H1 (cell line): ENCODE measurements around the gene ALKBH3. TPM values are rescaled to one million over a fixed set of nuclear protein-coding genes. Genes with fewer than 3 reads are reported as not detected.

Experiments
- CHD1 ChIP-seq: IDR thresholded peaks from 2 replicates; pipeline ENCODE4 v1.6.1; 2012; ENCODE audit warnings: low read depth, low read length, improper control_type of control experiment
- SAP30 ChIP-seq: fragments of 300-600 bp; sonication (generic); IDR thresholded peaks from 2 replicates; pipeline ENCODE4 v1.7.1; 2012; ENCODE audit warnings: low read length, moderate library complexity, mild to moderate bottlenecking, inconsistent platforms; ENCODE audit not compliant: insufficient read depth, insufficient replicate concordance
- TEAD4 ChIP-seq: IDR thresholded peaks from 2 replicates; pipeline ENCODE4 v1.6.1; 2012; ENCODE audit warnings: low read depth, low read length, inconsistent platforms, mixed read lengths
- polyA plus RNA-seq, 7 experiments: library from polyadenylated mRNA; depleted of rRNA in 3 of 7; stranded (reverse) in 5 of 7; unstranded in 2 of 7; fragments of >200 nt in 5 of 7; fragments of 200-250 nt in 2 of 7; gene quantifications; 1 replicate in 5 of 7; 2 replicates in 1 of 7; 4 replicates in 1 of 7; pipeline versions ENCODE4 v1.2.1 to v1.2.3, GENCODE V29; 2011 to 2013; ENCODE audit warnings: missing spikeins in 2 of 7, mixed read lengths in 2 of 7
- total RNA-seq: library from RNA; stranded (reverse); fragmentation: NEBNext Ultra II Directional; extraction: Animal tissue kit (Norgen Biotek cat#: 25700); gene quantifications from 2 replicates; pipeline ENCODE4 v1.2.1, GENCODE V29; 2021

Gene ALKBH3
- total and polyA plus RNA-seq, 2 of the 8 experiments (the other 6 are each of a cell fraction or from before 2014, with no cell fraction given) = 10.5 to 11.4 TPM

GRCh38 chr11:43959321-43959995 is 78.8 kb downstream of the ALKBH3 start (continued):
- no peak for TF ChIP-seq SAP30
- TF ChIP-seq CHD1 = no peak
- TF ChIP-seq TEAD4 = no peak
